Right ventricle myocardium inferior (tissue), 1 donor: Measurements from ENCODE around the gene ARHGAP15. TPM values are rescaled to one million over a fixed set of nuclear protein-coding genes. Genes with fewer than 3 reads are reported as not detected.

Experiments
- ATAC-seq: fragments of 200-7000 bp; cut with Tn5 transposase; one replicate; pipeline ENCODE4 v1.9.1; 2020; ENCODE audit warnings: mild to moderate bottlenecking, moderate library complexity
- DNase-seq: peaks from one replicate; pipeline ENCODE4 v3.0.0; 2021; ENCODE audit errors: missing footprints
- intact Hi-C: fragments of 100-400 bp; cut with DNase I; formaldehyde crosslinking; loops from one replicate; pipeline ENCODE4 v1.11.0; 2022
- total RNA-seq: library from RNA; stranded (reverse); fragmentation: NEBNext Ultra II Directional; extraction: Animal tissue kit (Norgen Biotek cat#: 25700); gene quantifications from one replicate; pipeline ENCODE4 v1.2.1, GENCODE V29; 2021
- donor health status: DM: no; HTN: yes; CAD: no; lungs with severe emphysema.

Gene ARHGAP15
- total RNA-seq, 1 donor from 2014 or later = 4.2 TPM

GRCh38 chr2:143759455-143759854, 630.2 kb downstream of the ARHGAP15 start:
- no peak for ATAC-seq
- no peak for DNase-seq
- intact Hi-C loops = no loop called here

GRCh38 chr2:143762176-143762928, 633.1 kb downstream of the ARHGAP15 start:
- ATAC-seq (no peak), DNase-seq (no peak)
- intact Hi-C loops = no loop called here

GRCh38 chr2:143764261-143764660, 635.0 kb downstream of the ARHGAP15 start:
- intact Hi-C loops = no loop called here
- no peak for DNase-seq
- no peak for ATAC-seq

- intact Hi-C loops = no loop called here
- ATAC-seq = no peak
- no peak for DNase-seq
Observed at GRCh38 chr2:143764706-143765105, 635.5 kb downstream of the ARHGAP15 start.

GRCh38 chr2:143768991-143769390, 639.8 kb downstream of the ARHGAP15 start:
- intact Hi-C loops = no loop called here
- DNase-seq (no peak), ATAC-seq (no peak)

- ATAC-seq = no peak
- intact Hi-C loops = no loop called here
- no peak for DNase-seq
Observed at GRCh38 chr2:143771939-143772338, 642.7 kb downstream of the ARHGAP15 start.

- intact Hi-C loops = no loop called here
- ATAC-seq (no peak), DNase-seq (no peak)
Observed at GRCh38 chr2:143776526-143777297, 647.5 kb downstream of the ARHGAP15 start.

GRCh38 chr2:143779021-143779420, 649.8 kb downstream of the ARHGAP15 start:
- ATAC-seq (no peak), DNase-seq (no peak)
- intact Hi-C loops = no loop called here

GRCh38 chr2:143786026-143786765, 657.0 kb downstream of the ARHGAP15 start:
- intact Hi-C loops = no loop called here
- ATAC-seq (no peak), DNase-seq (no peak)

- DNase-seq = no peak
- intact Hi-C loops = no loop called here
- ATAC-seq = no peak
Observed at GRCh38 chr2:143787674-143788073, 658.5 kb downstream of the ARHGAP15 start.

- DNase-seq = no peak
- intact Hi-C loops = no loop called here
- ATAC-seq = no peak
Observed at GRCh38 chr2:143792602-143793001, 663.4 kb downstream of the ARHGAP15 start.

- ATAC-seq (no peak), DNase-seq (no peak)
- intact Hi-C loops = no loop called here
Observed at GRCh38 chr2:143793381-143793780, 664.2 kb downstream of the ARHGAP15 start.

GRCh38 chr2:143796051-143796450, 666.8 kb downstream of the ARHGAP15 start:
- intact Hi-C loops = no loop called here
- no peak for ATAC-seq
- DNase-seq = no peak

GRCh38 chr2:143801561-143801960, 672.3 kb downstream of the ARHGAP15 start:
- DNase-seq = no peak
- intact Hi-C loops = no loop called here
- no peak for ATAC-seq

- DNase-seq (no peak), ATAC-seq (no peak)
- intact Hi-C loops = no loop called here
Observed at GRCh38 chr2:143802242-143802641, 673.0 kb downstream of the ARHGAP15 start.

GRCh38 chr2:143802871-143803650, 673.8 kb downstream of the ARHGAP15 start:
- DNase-seq (no peak), ATAC-seq (no peak)
- intact Hi-C loops = no loop called here

GRCh38 chr2:143803936-143804335, 674.7 kb downstream of the ARHGAP15 start:
- ATAC-seq (no peak), DNase-seq (no peak)
- intact Hi-C loops = no loop called here

GRCh38 chr2:143805666-143806065, 676.4 kb downstream of the ARHGAP15 start:
- DNase-seq (no peak), ATAC-seq (no peak)
- intact Hi-C loops = no loop called here

- no peak for DNase-seq
- ATAC-seq = no peak
- intact Hi-C loops = no loop called here
Observed at GRCh38 chr2:143807192-143807591, 678.0 kb downstream of the ARHGAP15 start.
